H1 (cell line): ENCODE data around the gene SECISBP2.

ENCODE experiments used
- CTCF ChIP-seq, 3 experiments: IDR thresholded peaks; 1 replicate in 2 of 3; 2 replicates in 1 of 3; pipeline versions ENCODE4 v1.5.1 to v1.6.1; 2011; ENCODE audit warnings: low read length in 3 of 3, mild to moderate bottlenecking in 3 of 3, inconsistent platforms in 2 of 3, low read depth in 1 of 3, moderate library complexity in 1 of 3; ENCODE audit not compliant: insufficient read depth in 1 of 3; ENCODE audit errors: control extremely low read depth in 1 of 3
- EP300 ChIP-seq, 2 experiments: IDR thresholded peaks; 1 replicate in 1 of 2; 2 replicates in 1 of 2; pipeline ENCODE4 v1.6.1; 2011 to 2012; ENCODE audit warnings: low read depth in 2 of 2, low read length in 2 of 2, mild to moderate bottlenecking in 2 of 2, borderline replicate concordance in 1 of 2, inconsistent platforms in 1 of 2, moderate library complexity in 1 of 2
- HDAC2 ChIP-seq, 2 experiments: fragments of 300-600 bp in 1 of 2; sonication (generic) in 1 of 2; IDR thresholded peaks; 2 replicates each; pipeline ENCODE4 v1.6.1; 2011 to 2012; ENCODE audit warnings: low read depth in 2 of 2, low read length in 2 of 2, mild to moderate bottlenecking in 2 of 2, moderate library complexity in 2 of 2, borderline replicate concordance in 1 of 2, inconsistent platforms in 1 of 2
- POLR2AphosphoS5 ChIP-seq: IDR thresholded peaks from 2 replicates; pipeline ENCODE4 v1.6.1; 2011; ENCODE audit warnings: low read depth, low read length
- RAD21 ChIP-seq, 2 experiments: IDR thresholded peaks in 1 of 2; conservative IDR thresholded peaks in 1 of 2; 2 replicates each; pipeline ENCODE4 v1.6.1; 2011; ENCODE audit warnings: low read depth in 2 of 2, low read length in 2 of 2, improper control_type of control experiment in 1 of 2, inconsistent platforms in 1 of 2, mild to moderate bottlenecking in 1 of 2, moderate library complexity in 1 of 2
- TBP ChIP-seq: IDR thresholded peaks from 2 replicates; pipeline ENCODE4 v1.6.1; 2011; ENCODE audit warnings: low read depth, low read length, improper control_type of control experiment

- TF ChIP-seq CTCF (IDR thresholded peaks at IDR 0.05; ENCODE audit: control extremely low read depth in 1 of 3, insufficient read depth in 1 of 3, low read depth in 1 of 3, low read length in 3 of 3): no peak
- no peak for TF ChIP-seq RAD21 (IDR thresholded peaks at IDR 0.05 in 1 of 2, conservative IDR thresholded peaks at IDR 0.05 in 1 of 2; ENCODE audit: low read depth in 2 of 2, low read length in 2 of 2)
- TF ChIP-seq POLR2AphosphoS5: no peak
- no peak for TF ChIP-seq TBP
- TF ChIP-seq EP300 (IDR thresholded peaks at IDR 0.05; ENCODE audit: borderline replicate concordance in 1 of 2, low read depth in 2 of 2, low read length in 2 of 2): no peak
- no peak for TF ChIP-seq HDAC2 (IDR thresholded peaks at IDR 0.05; ENCODE audit: borderline replicate concordance in 1 of 2, low read depth in 2 of 2, low read length in 2 of 2)
Observed at GRCh38 chr9:89367281-89367680, 49.0 kb downstream of the SECISBP2 start.
